K562 (cell line): ENCODE data around the gene PPP1R16B. TPM values are rescaled to one million over a fixed set of nuclear protein-coding genes. Genes with fewer than 3 reads are reported as not detected.

Source experiments
- ATAC-seq: fragments of 200-7000 bp; cut with Tn5 transposase; 3 replicates; pipeline ENCODE4 v1.9.1; 2020; ENCODE audit warnings: moderate library complexity
- BruUV-seq: library from RNA; stranded (reverse); fragments of 400-500 nt; replicated peaks from 2 replicates; lab custom pipeline; 2021; lab: Mats Ljungman, UMichigan
- CTCF ChIA-PET: fragments of 300-600 bp; formaldehyde crosslinking; extraction: SDS; loops from one replicate; lab custom pipeline; 2021; ENCODE audit warnings: low intra/inter-chr PET ratio; lab: Yijun Ruan, JAX
- POLR2A ChIA-PET: fragments of 300-600, 350-650 bp; sonication (Branson Sonifier 250); formaldehyde crosslinking; extraction: SDS; loops from one replicate; lab custom pipeline; 2021; ENCODE audit warnings: antibody characterized with exemption, inconsistent platforms; lab: Yijun Ruan, JAX
- DNase-seq, 4 experiments: peaks; one replicate each; pipeline versions ENCODE4 v3.0.0 to v3.0.0-alpha.2; 2011 to 2018; ENCODE audit warnings: low spot score in 3 of 4, mixed read lengths in 3 of 4; ENCODE audit errors: extremely low read depth in 1 of 4
- FAIRE-seq: peaks from 2 replicates; lab custom pipeline; 2011; peaks lifted over from hg19 to GRCh38; lab: Jason Lieb, UNC
- H2AFZ ChIP-seq: 2 replicates; pipeline ENCODE4 v1.6.0; 2011; ENCODE audit warnings: low read depth, low read length, control low read depth, inconsistent platforms
- H3K27ac ChIP-seq: fragments of 200-600 bp; 3 replicates; pipeline ENCODE4 v1.8.0; 2011; ENCODE audit warnings: low read depth, mild to moderate bottlenecking, control low read depth, inconsistent platforms, low read length, moderate library complexity, mixed read lengths; ENCODE audit errors: extremely low read depth
- H3K27me3 ChIP-seq, 2 experiments: fragments of 300-600 bp in 1 of 2; 2 replicates in 1 of 2; 3 replicates in 1 of 2; pipeline versions ENCODE4 v1.6.0 to v1.8.0; 2011; ENCODE audit warnings: inconsistent platforms in 2 of 2, low read length in 2 of 2, mild to moderate bottlenecking in 1 of 2, mixed read lengths in 1 of 2, moderate library complexity in 1 of 2; ENCODE audit not compliant: control insufficient read depth in 2 of 2, insufficient read depth in 2 of 2
- H3K36me3 ChIP-seq: fragments of 300-600 bp; 3 replicates; pipeline ENCODE4 v1.8.0; 2011; ENCODE audit warnings: mild to moderate bottlenecking, low read length, inconsistent platforms; ENCODE audit not compliant: control insufficient read depth, insufficient read depth
- H3K4me1 ChIP-seq, 2 experiments: fragments of 200-600 bp in 1 of 2; replicated peaks in 1 of 2; 2 replicates in 1 of 2; 3 replicates in 1 of 2; pipeline versions ENCODE4 v1.5.1 to v1.8.0; 2011; ENCODE audit warnings: inconsistent platforms in 2 of 2, low read length in 2 of 2, mild to moderate bottlenecking in 1 of 2, mixed read lengths in 1 of 2, moderate library complexity in 1 of 2; ENCODE audit not compliant: control insufficient read depth in 2 of 2, insufficient read depth in 2 of 2
- H3K4me2 ChIP-seq: 2 replicates; pipeline ENCODE4 v1.6.1; 2011; ENCODE audit warnings: low read length, control low read depth, inconsistent platforms, mixed read lengths; ENCODE audit not compliant: insufficient read depth
- H3K4me3 ChIP-seq: fragments of 200-600 bp; sonication (generic), shearing (Covaris generic); 2 replicates; pipeline ENCODE4 v1.5.1; 2016; ENCODE audit warnings: control low read depth, inconsistent platforms
- H3K79me2 ChIP-seq: fragments of 200-600 bp; 3 replicates; pipeline ENCODE4 v1.8.0; 2011; ENCODE audit warnings: low read length, inconsistent platforms; ENCODE audit not compliant: control insufficient read depth, insufficient read depth
- H3K9ac ChIP-seq, 2 experiments: 2 replicates each; pipeline versions ENCODE4 v1.6.0 to v1.6.1; 2011; ENCODE audit warnings: low read depth in 2 of 2, low read length in 2 of 2, control low read depth in 1 of 2, inconsistent platforms in 1 of 2, mild to moderate bottlenecking in 1 of 2, mixed read lengths in 1 of 2; ENCODE audit not compliant: insufficient read depth in 1 of 2
- H3K9me1 ChIP-seq: one replicate; pipeline ENCODE4 v1.6.0; 2011; ENCODE audit warnings: inconsistent platforms, mild to moderate bottlenecking, low read length, moderate library complexity; ENCODE audit not compliant: control insufficient read depth, insufficient read depth
- H3K9me3 ChIP-seq: replicated peaks from 2 replicates; pipeline ENCODE4 v1.5.1; 2011; ENCODE audit warnings: low read depth, low read length, inconsistent platforms; ENCODE audit not compliant: control insufficient read depth, insufficient read depth
- H4K20me1 ChIP-seq: replicated peaks from 2 replicates; pipeline ENCODE4 v1.6.1; 2011; ENCODE audit warnings: low read length, inconsistent platforms, mixed read lengths; ENCODE audit not compliant: control insufficient read depth, insufficient read depth
- ARID1B ChIP-seq: fragments of 450-650 bp; IDR thresholded peaks from 2 replicates; pipeline ENCODE4 v1.6.1; 2016; ENCODE audit warnings: antibody characterized with exemption, mild to moderate bottlenecking, inconsistent platforms
- CBFA2T2 ChIP-seq: fragments of 450-650 bp; conservative IDR thresholded peaks from 2 replicates; pipeline ENCODE4 v1.6.1; 2017; ENCODE audit warnings: mild to moderate bottlenecking
- CBX2 ChIP-seq: fragments of 200-600 bp; sonication (generic); IDR thresholded peaks from one replicate; pipeline ENCODE4 v1.6.1; 2012; ENCODE audit warnings: mild to moderate bottlenecking, low read length, inconsistent platforms; ENCODE audit not compliant: insufficient read depth, poor library complexity, severe bottlenecking
- CREM ChIP-seq: IDR thresholded peaks from 2 replicates; pipeline ENCODE4 v1.6.1; 2014; ENCODE audit warnings: antibody characterized with exemption, low read depth
- EGR1 ChIP-seq: fragments of 450-650 bp; conservative IDR thresholded peaks from 2 replicates; pipeline ENCODE4 v1.6.1; 2017; ENCODE audit warnings: mild to moderate bottlenecking
- HDAC1 ChIP-seq, 2 experiments: fragments of 450-650 bp; IDR thresholded peaks; 2 replicates each; pipeline ENCODE4 v1.6.1; 2016 to 2017; ENCODE audit warnings: inconsistent platforms in 1 of 2, mild to moderate bottlenecking in 1 of 2, moderate library complexity in 1 of 2
- MYC ChIP-seq, 2 experiments: fragments of 250-450 bp in 1 of 2; sonication (Bioruptor Pico) in 1 of 2; IDR thresholded peaks; 2 replicates each; pipeline versions ENCODE4 v1.5.1 to v1.6.1; 2012 to 2021; ENCODE audit warnings: low read depth in 2 of 2, borderline replicate concordance in 1 of 2, improper control_type of control experiment in 1 of 2, low read length in 1 of 2, mild to moderate bottlenecking in 1 of 2, moderate library complexity in 1 of 2
- NCOA4 ChIP-seq: fragments of 450-650 bp; IDR thresholded peaks from 2 replicates; pipeline ENCODE4 v1.6.1; 2018; ENCODE audit warnings: mild to moderate bottlenecking; ENCODE audit not compliant: partially characterized antibody
- NR2C1 ChIP-seq, 2 experiments: fragments of 450-650 bp; IDR thresholded peaks; 2 replicates each; pipeline ENCODE4 v1.6.1; 2017; ENCODE audit warnings: mild to moderate bottlenecking in 2 of 2, antibody characterized with exemption in 1 of 2, inconsistent platforms in 1 of 2, missing compliant biosample characterization in 1 of 2, missing genetic modification characterization in 1 of 2
- RCOR1 ChIP-seq, 2 experiments: IDR thresholded peaks; 2 replicates each; pipeline ENCODE4 v1.6.1; 2012; ENCODE audit warnings: low read depth in 2 of 2, low read length in 2 of 2, borderline replicate concordance in 1 of 2, improper control_type of control experiment in 1 of 2
- SIN3A ChIP-seq, 2 experiments: fragments of 150-350 bp in 1 of 2; IDR thresholded peaks; 2 replicates each; pipeline ENCODE4 v1.6.1; 2011 to 2016; ENCODE audit warnings: borderline replicate concordance in 2 of 2, low read depth in 2 of 2, low read length in 2 of 2, mild to moderate bottlenecking in 2 of 2, moderate library complexity in 2 of 2; ENCODE audit not compliant: control insufficient read depth in 1 of 2
- ZBTB1 ChIP-seq: sonication (generic); formaldehyde crosslinking; IDR thresholded peaks from 2 replicates; pipeline ENCODE4 v1.8.1; 2023; ENCODE audit warnings: missing genetic modification reagents, low read depth, mild to moderate bottlenecking, borderline replicate concordance
- ZBTB5 ChIP-seq: fragments of 450-650 bp; IDR thresholded peaks from 2 replicates; pipeline ENCODE4 v1.6.1; 2017; ENCODE audit warnings: antibody characterized with exemption
- ZKSCAN3 ChIP-seq: fragments of 250-450 bp; sonication (Bioruptor Pico); IDR thresholded peaks from 2 replicates; pipeline ENCODE4 v1.4.0; 2020
- WGBS: fragments of 100-300 bp; shearing (Covaris generic); methylation state at CpG from one replicate; pipeline ENCODE4 v1.1.6; 2016; ENCODE audit warnings: low coverage, mixed read lengths; ENCODE audit not compliant: insufficient coverage; ENCODE audit errors: missing lambda C conversion rate; 5-methylcytosine and 5-hydroxymethylcytosine counted together
- in situ Hi-C: fragments of 300-500 bp; cut with MboI; formaldehyde crosslinking; loops from 4 replicates; pipeline ENCODE4 v1.15.0; 2018; ENCODE audit warnings: inconsistent platforms, mixed read lengths
- intact Hi-C: fragments of 100-400 bp; cut with micrococcal nuclease; formaldehyde crosslinking; loops from 2 replicates; pipeline ENCODE4 v1.14.2; 2022
- polyA plus RNA-seq, 8 experiments: library from polyadenylated mRNA; depleted of rRNA in 4 of 8; stranded (reverse) in 5 of 8; unstranded in 3 of 8; fragments of >200 nt; fragmentation: Nextera tagmentation in 2 of 8; fragmentation: Illumina TruSeq in 1 of 8; extraction: Ambion mirVana in 2 of 8; extraction: Trizol in 1 of 8; gene quantifications; 2 replicates each; pipeline versions ENCODE4 v1.2.1 to v1.2.3, GENCODE V29; 2011 to 2014; ENCODE audit warnings: inconsistent platforms in 1 of 8, missing spikeins in 1 of 8
- total RNA-seq, 7 experiments: library from RNA; depleted of rRNA in 6 of 7; stranded (reverse); fragments of >200 nt in 6 of 7; fragmentation: Illumina TruSeq in 2 of 7; extraction: Trizol in 2 of 7; gene quantifications; 2 replicates each; pipeline versions ENCODE4 v1.2.1 to v1.2.3, GENCODE V29; 2011 to 2021; ENCODE audit warnings: low replicate concordance in 1 of 7
- TF ChIP-seq, protein P1 (sequence below), 2 experiments: fragments of 450-650 bp; conservative IDR thresholded peaks; 2 replicates each; pipeline ENCODE4 v1.6.1; 2017; ENCODE audit warnings: mild to moderate bottlenecking in 2 of 2, moderate library complexity in 2 of 2

Gene PPP1R16B
- total and polyA plus RNA-seq, 9 of the 15 experiments (the other 6 are each of a cell fraction or from before 2014, with no cell fraction given), result 1.5 to 11.5 (median 6.8) TPM

DNA sequence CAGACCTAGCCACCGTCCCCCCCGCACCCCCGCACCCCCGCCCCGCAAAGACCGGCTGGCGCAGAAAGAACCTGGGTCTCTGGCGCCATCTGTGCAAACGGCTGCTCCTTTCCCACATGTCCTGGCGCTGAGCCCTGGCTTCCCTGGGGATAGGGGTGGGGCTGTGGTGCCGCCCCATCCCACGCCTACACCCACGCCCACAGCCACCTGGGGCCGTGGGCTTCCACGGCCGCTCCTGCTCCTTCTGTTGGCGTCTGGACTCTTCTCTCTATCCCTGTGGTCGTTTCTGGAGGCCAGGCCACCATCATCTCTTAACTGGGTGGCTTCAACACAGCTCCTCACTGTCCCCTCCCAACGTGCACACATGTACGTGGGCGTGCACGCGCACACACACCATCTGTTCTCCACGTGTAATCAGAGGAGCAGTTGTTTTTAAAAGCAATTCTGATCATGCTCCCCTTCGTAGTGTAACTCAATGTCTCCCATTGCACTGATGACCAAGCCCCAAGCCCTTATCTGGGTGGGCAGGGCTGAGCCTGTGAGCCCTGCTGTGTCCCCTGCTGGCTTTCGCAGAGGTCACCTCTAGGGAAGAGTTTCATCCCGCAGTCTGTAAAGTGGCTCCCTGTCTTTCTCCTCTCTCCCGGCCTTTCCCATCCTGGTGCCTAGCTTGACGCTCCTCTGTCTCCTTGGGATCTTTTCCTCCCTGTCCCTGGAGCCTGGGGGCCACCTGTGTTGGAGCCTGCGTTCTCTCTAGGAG lies 88.8 kb downstream of the PPP1R16B start:
- WGBS, result 5% methylated on average over 25 of the region's 30 CpGs
- in situ Hi-C loops, result loop anchor here (10.0 kb wide), 1 partner anchor 249 kb away; no protein-coding TSS in a partner anchor
- TF ChIP-seq, protein P1, sequence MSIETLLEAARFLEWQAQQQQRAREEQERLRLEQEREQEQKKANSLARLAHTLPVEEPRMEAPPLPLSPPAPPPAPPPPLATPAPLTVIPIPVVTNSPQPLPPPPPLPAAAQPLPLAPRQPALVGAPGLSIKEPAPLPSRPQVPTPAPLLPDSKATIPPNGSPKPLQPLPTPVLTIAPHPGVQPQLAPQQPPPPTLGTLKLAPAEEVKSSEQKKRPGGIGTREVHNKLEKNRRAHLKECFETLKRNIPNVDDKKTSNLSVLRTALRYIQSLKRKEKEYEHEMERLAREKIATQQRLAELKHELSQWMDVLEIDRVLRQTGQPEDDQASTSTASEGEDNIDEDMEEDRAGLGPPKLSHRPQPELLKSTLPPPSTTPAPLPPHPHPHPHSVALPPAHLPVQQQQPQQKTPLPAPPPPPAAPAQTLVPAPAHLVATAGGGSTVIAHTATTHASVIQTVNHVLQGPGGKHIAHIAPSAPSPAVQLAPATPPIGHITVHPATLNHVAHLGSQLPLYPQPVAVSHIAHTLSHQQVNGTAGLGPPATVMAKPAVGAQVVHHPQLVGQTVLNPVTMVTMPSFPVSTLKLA (conservative IDR thresholded peaks at IDR 0.05), result peak; percentile 69 to 86
- TF ChIP-seq ZBTB1 (CRISPR knock-in tag) (no peak), ZBTB5 (no peak), ZKSCAN3 (CRISPR knock-in tag) (no peak), EGR1 (peak; percentile 92), SIN3A (IDR thresholded peaks at IDR 0.05; ENCODE audit: borderline replicate concordance in 2 of 2, control insufficient read depth in 1 of 2, low read depth in 2 of 2, low read length in 2 of 2) (peak in 1 of 2 experiments; percentile 50; a peak in 1 of 4 replicates), CBX2 (no peak), ARID1B (peak; percentile 25; the same call in 1 of the 2 replicates), CREM (peak; percentile 48; the same call in 1 of the 2 replicates), HDAC1 (IDR thresholded peaks at IDR 0.05) (peak in 1 of 2 experiments; percentile 46; a peak in 1 of 4 replicates), RCOR1 (IDR thresholded peaks at IDR 0.05; ENCODE audit: borderline replicate concordance in 1 of 2, low read depth in 2 of 2, low read length in 2 of 2) (0 out of 4 replicates have a peak, but pooled peaks of 1 of the 2 experiments have one; percentile 10), NR2C1 (IDR thresholded peaks at IDR 0.05) (no peak), NR2C1 (tag; IDR thresholded peaks at IDR 0.05) (0 out of 2 replicates have a peak, but pooled peaks have one; percentile 14), CBFA2T2 (0 out of 2 replicates have a peak, but pooled peaks have one; percentile 9), NCOA4 (no peak), MYC (IDR thresholded peaks at IDR 0.05; ENCODE audit: low read depth, low read length) (0 out of 2 replicates have a peak, but pooled peaks have one; percentile 7), MYC (CRISPR knock-in tag; IDR thresholded peaks at IDR 0.05; ENCODE audit: borderline replicate concordance, low read depth) (no peak)

More for the DNA sequence above, 88.8 kb downstream of the PPP1R16B start:
- CTCF ChIA-PET, result interaction anchor here (0.5 to 2.4 kb wide), 3 partner anchors 199 to 245 kb away, joined by 3 to 12 read pairs (median 3); no protein-coding TSS in a partner anchor
- peak; percentile 82 for ATAC-seq
- Histone ChIP-seq H3K4me2 (peak overlapping the region; percentile 74), H3K4me3 (no peak overlapping the region), H3K27ac (peak overlapping the region; percentile 22; the same call in 2 of the 3 replicates), H3K9me3 (no peaks in the 10 kb centered on the region), H3K79me2 (no peaks in the 10 kb centered on the region), H3K9ac (peak overlapping the region in 1 of 2 experiments; percentile 69; a peak in 2 of 4 replicates), H3K9me1 (peaks cover 7% of the 10 kb centered on the region), H4K20me1 (peaks cover 7% of the 10 kb centered on the region), H2AFZ (peak overlapping the region; percentile 75), H3K4me1 (peaks cover 21 to 34% of the 10 kb centered on the region in 2 experiments), H3K27me3 (no peaks in the 10 kb centered on the region; a peak in 1 of 5 replicates), H3K36me3 (no peaks in the 10 kb centered on the region)
- intact Hi-C loops, result loop anchor here (2.0 to 5.0 kb wide), 6 partner anchors 31 to 247 kb away; partner anchors contain the start of gene PPP1R16B
- DNase-seq, result peak; percentile 69 to 88 (median 81)
- peak; percentile 89 for FAIRE-seq
- BruUV-seq, result no TSS peak
- POLR2A ChIA-PET, result interaction anchor here (0.5 to 1.5 kb wide), 5 partner anchors 11 to 74 kb away, joined by 3 read pairs; no protein-coding TSS in a partner anchor
